ENCODE measurements around the gene NIBAN1.

GRCh38 chr1:184965439-184965838 is 8.9 kb downstream of the NIBAN1 start:
- no peak for TF ChIP-seq CTCF (IDR thresholded peaks at IDR 0.05; ENCODE audit: control extremely low read depth in 1 of 3, insufficient read depth in 1 of 3, low read depth in 1 of 3, low read length in 3 of 3)
- TF ChIP-seq EZH2 (IDR thresholded peaks at IDR 0.05; ENCODE audit: low read depth, low read length, severe bottlenecking) = no peak
- no peak for TF ChIP-seq MAFK (IDR thresholded peaks at IDR 0.05; ENCODE audit: low read depth, low read length)
- no peak for TF ChIP-seq POLR2A (IDR thresholded peaks at IDR 0.05; ENCODE audit: control extremely low read depth in 1 of 2, low read depth in 2 of 2, low read length in 2 of 2)
- TF ChIP-seq POLR2AphosphoS5 (IDR thresholded peaks at IDR 0.05; ENCODE audit: low read depth, low read length) = no peak
- TF ChIP-seq FOSL1 (IDR thresholded peaks at IDR 0.05; ENCODE audit: insufficient read depth, low read depth, low read length) = no peak
- no peak for TF ChIP-seq SRF (IDR thresholded peaks at IDR 0.05; ENCODE audit: low read depth, low read length)
- no peak for TF ChIP-seq USF2 (IDR thresholded peaks at IDR 0.05; ENCODE audit: low read length)
- TF ChIP-seq EP300 (IDR thresholded peaks at IDR 0.05; ENCODE audit: borderline replicate concordance in 1 of 2, low read depth in 2 of 2, low read length in 2 of 2) = no peak
- TF ChIP-seq BACH1 (IDR thresholded peaks at IDR 0.05; ENCODE audit: low read length) = no peak
- no peak for TF ChIP-seq ATF3 (IDR thresholded peaks at IDR 0.05; ENCODE audit: insufficient read depth, low read depth, low read length)
